Mesothelial cell of epicardium (in vitro differentiated cells): ENCODE data around the gene DMAC2. TPM values are rescaled to one million over a fixed set of nuclear protein-coding genes. Genes with fewer than 3 reads are reported as not detected.
"Not testable (repeated sequence)": the region's sequence is repeated elsewhere in the genome, so short reads cannot be mapped to it uniquely, and the experiment has no call there.

ENCODE experiments used
- DNase-seq, 2 experiments: peaks; one replicate each; pipeline ENCODE4 v3.0.0; 2021; ENCODE audit warnings: low spot score in 2 of 2; ENCODE audit not compliant: unreplicated experiment in 2 of 2
- H3K27ac Mint-ChIP-seq: 2 replicates; pipeline ENCODE4 v1.8.0; 2021; ENCODE audit warnings: mixed read lengths
- H3K27me3 Mint-ChIP-seq: 2 replicates; pipeline ENCODE4 v1.8.0; 2021; ENCODE audit warnings: low read depth, mixed read lengths
- H3K36me3 Mint-ChIP-seq: 2 replicates; pipeline ENCODE4 v1.8.0; 2021; ENCODE audit warnings: mixed read lengths
- H3K4me1 Mint-ChIP-seq: 2 replicates; pipeline ENCODE4 v1.8.0; 2021; ENCODE audit warnings: mixed read lengths
- H3K4me3 Mint-ChIP-seq: 2 replicates; pipeline ENCODE4 v1.8.0; 2021; ENCODE audit warnings: mild to moderate bottlenecking, moderate library complexity, mixed read lengths
- H3K9me3 Mint-ChIP-seq: 2 replicates; pipeline ENCODE4 v1.8.0; 2021; ENCODE audit warnings: mixed read lengths
- CTCF ChIP-seq: fragments of 200-600 bp; sonication (generic); IDR thresholded peaks from one replicate; pipeline ENCODE4 v1.5.0; 2021; ENCODE audit warnings: antibody characterized with exemption; ENCODE audit not compliant: unreplicated experiment
- total RNA-seq: library from RNA; stranded (reverse); gene quantifications from 3 replicates; pipeline ENCODE4 v1.2.1, GENCODE V29; 2021

The DMAC2 gene
- total RNA-seq = 37.5 to 41.4 TPM (median 39.8 TPM) in 3 replicates

DNA sequence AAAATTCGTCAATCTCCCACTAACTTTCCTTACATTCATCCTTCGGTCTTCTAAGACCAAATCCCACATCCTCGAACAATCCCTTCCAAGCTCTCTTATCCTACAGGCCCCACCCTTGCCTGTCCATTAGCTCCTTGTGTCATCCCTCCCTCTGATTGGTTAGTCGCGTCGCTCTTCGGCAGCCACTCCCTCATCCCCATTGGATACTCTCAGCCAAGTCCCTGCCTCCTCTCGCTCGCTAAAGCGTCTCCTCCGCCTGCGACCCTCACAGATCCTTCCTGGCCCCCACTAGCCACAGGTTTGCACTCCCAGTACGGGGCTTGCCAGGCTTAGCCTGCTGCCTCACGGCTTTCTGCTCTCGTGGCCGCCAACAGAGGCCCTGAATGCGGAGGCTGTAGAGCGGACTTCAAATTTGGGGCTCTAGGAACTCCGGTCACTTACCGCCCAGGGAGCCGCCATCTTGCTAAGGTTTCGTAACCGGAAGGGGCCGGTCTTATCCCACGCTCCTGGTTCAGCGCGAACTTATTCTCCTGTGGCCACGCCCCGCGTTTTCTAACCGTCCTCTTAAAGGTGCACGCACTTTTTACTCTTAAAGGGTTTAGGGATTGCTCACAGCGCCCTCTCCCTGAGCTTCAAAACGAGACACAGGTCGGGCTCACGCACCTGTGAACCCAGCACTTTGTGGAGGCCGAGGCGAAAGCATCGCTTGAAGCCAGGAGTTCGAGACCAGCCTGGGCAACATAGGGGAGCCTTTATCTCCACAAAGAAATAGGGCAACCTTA lies at the start of gene DMAC2:
TSS of gene DMAC2 (minus strand) at position 472 of the 782 bp plus-strand sequence. CDS start at position 459, 13 bp downstream.
- peaks cover 6% of the 10 kb centered on the region for H3K36me3 Mint-ChIP-seq
- no peaks in the 10 kb centered on the region for H3K9me3 Mint-ChIP-seq
- peak; percentile 87 to 88 for DNase-seq
- no peak for TF ChIP-seq CTCF
- peaks cover 15% of the 10 kb centered on the region for H3K27me3 Mint-ChIP-seq
- no peak within 1 kb of the TSS for H3K4me3 Mint-ChIP-seq
- H3K27ac Mint-ChIP-seq = peak within 1 kb of the TSS; percentile 18
- peaks cover 5% of the 10 kb centered on the region for H3K4me1 Mint-ChIP-seq

DNA sequence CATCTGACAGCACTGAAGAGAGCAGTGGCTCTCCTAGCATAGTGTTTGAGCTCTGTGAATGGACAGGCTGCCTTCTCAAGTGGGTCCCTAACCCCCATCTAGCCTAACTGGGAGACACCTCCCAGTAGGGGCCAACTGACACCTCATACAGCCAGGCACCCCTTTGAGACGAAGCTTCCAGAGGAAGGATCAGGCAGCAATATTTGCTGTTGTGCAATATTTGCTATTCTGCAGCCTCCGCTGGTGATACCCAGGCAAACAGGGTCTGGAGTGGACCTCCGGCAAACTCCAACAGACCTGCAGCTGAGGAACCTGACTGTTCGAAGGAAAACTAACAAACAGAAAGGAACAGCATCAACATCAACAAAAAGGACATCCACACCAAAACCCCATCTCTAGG lies 47.2 kb upstream of the DMAC2 start:
- H3K4me1 Mint-ChIP-seq = not testable (repeated sequence)
- H3K9me3 Mint-ChIP-seq = peaks cover 39% of the 10 kb centered on the region

GRCh38 chr19:41484822-41485221 lies 45.1 kb upstream of the DMAC2 start:
- Mint-ChIP-seq H3K9me3 (peaks cover 57% of the 10 kb centered on the region), H3K27me3 (no peaks in the 10 kb centered on the region), H3K36me3 (no peaks in the 10 kb centered on the region), H3K27ac (no peak overlapping the region), H3K4me3 (no peak overlapping the region), H3K4me1 (no peaks in the 10 kb centered on the region)
- no peak for TF ChIP-seq CTCF
- no peak for DNase-seq

More for the DNA sequence above, 47.2 kb upstream of the DMAC2 start:
- not testable (repeated sequence) for H3K27me3 Mint-ChIP-seq, H3K27ac Mint-ChIP-seq, H3K4me3 Mint-ChIP-seq, DNase-seq, H3K36me3 Mint-ChIP-seq

GRCh38 chr19:41480336-41480735 lies 40.6 kb upstream of the DMAC2 start:
- H3K9me3 Mint-ChIP-seq = peaks cover 68% of the 10 kb centered on the region

GRCh38 chr19:41479757-41480191 lies 40.1 kb upstream of the DMAC2 start:
- H3K4me3 Mint-ChIP-seq = no peak overlapping the region
- TF ChIP-seq CTCF = no peak
- no peaks in the 10 kb centered on the region for H3K36me3 Mint-ChIP-seq
- no peak for DNase-seq
- H3K9me3 Mint-ChIP-seq = peaks cover 64% of the 10 kb centered on the region
- no peaks in the 10 kb centered on the region for H3K27me3 Mint-ChIP-seq
- no peaks in the 10 kb centered on the region for H3K4me1 Mint-ChIP-seq
- H3K27ac Mint-ChIP-seq = no peak overlapping the region

More at GRCh38 chr19:41480336-41480735, 40.6 kb upstream of the DMAC2 start:
- no peak overlapping the region for H3K27ac Mint-ChIP-seq
- H3K36me3 Mint-ChIP-seq = no peaks in the 10 kb centered on the region
- no peak for DNase-seq
- TF ChIP-seq CTCF = no peak
- H3K4me3 Mint-ChIP-seq = no peak overlapping the region
- no peaks in the 10 kb centered on the region for H3K27me3 Mint-ChIP-seq
- H3K4me1 Mint-ChIP-seq = no peaks in the 10 kb centered on the region
